Endothelial cell of umbilical vein (primary cell): ENCODE data around the gene TGFBR2.

Source experiments
- CTCF ChIP-seq, 2 donors: IDR thresholded peaks; 1 replicate in 1 of 2; 2 replicates in 1 of 2; pipeline ENCODE4 v1.5.1; 2011; ENCODE audit warnings: low read length in 2 of 2, mild to moderate bottlenecking in 2 of 2, moderate library complexity in 2 of 2, control low read depth in 1 of 2, inconsistent platforms in 1 of 2, low read depth in 1 of 2; ENCODE audit not compliant: insufficient read depth in 1 of 2; ENCODE audit errors: extremely low read depth in 1 of 2
- EZH2 ChIP-seq: IDR thresholded peaks from 2 replicates; pipeline ENCODE4 v1.6.1; 2012; ENCODE audit warnings: borderline replicate concordance, low read depth, mild to moderate bottlenecking, moderate library complexity, low read length, inconsistent platforms; ENCODE audit not compliant: severe bottlenecking
- POLR2A ChIP-seq: IDR thresholded peaks from 2 replicates; pipeline ENCODE4 v1.6.1; 2012; ENCODE audit warnings: low read depth, mild to moderate bottlenecking, control low read depth, low read length
- POLR2AphosphoS5 ChIP-seq: IDR thresholded peaks from 2 replicates; pipeline ENCODE4 v1.6.1; 2012; ENCODE audit warnings: low read depth, mild to moderate bottlenecking, control low read depth, low read length, moderate library complexity; ENCODE audit not compliant: insufficient read depth

- TF ChIP-seq CTCF (IDR thresholded peaks at IDR 0.05; ENCODE audit: extremely low read depth in 1 of 2, insufficient read depth in 1 of 2, low read depth in 1 of 2, low read length in 2 of 2) = no peak
- TF ChIP-seq POLR2A = peak; percentile 60
- no peak for TF ChIP-seq EZH2
- TF ChIP-seq POLR2AphosphoS5 = peak; percentile 56
Observed at GRCh38 chr3:30696403-30696819, 90.0 kb downstream of the TGFBR2 start.
